Ishikawa (cell line): Measurements from ENCODE around the gene GPX7.

Experiments
- CEBPB ChIP-seq: IDR thresholded peaks from 2 replicates; pipeline ENCODE4 v1.6.1; 2012
- CREB1 ChIP-seq: IDR thresholded peaks from 2 replicates; pipeline ENCODE4 v1.6.1; 2012; ENCODE audit warnings: low read depth
- EGR1 ChIP-seq: IDR thresholded peaks from 2 replicates; pipeline ENCODE4 v1.6.1; 2012
- EP300 ChIP-seq: IDR thresholded peaks from 2 replicates; pipeline ENCODE4 v1.6.1; 2012; ENCODE audit warnings: borderline replicate concordance
- FOXM1 ChIP-seq: IDR thresholded peaks from 2 replicates; pipeline ENCODE4 v1.6.1; 2012; ENCODE audit warnings: low read depth, borderline replicate concordance
- NFIC ChIP-seq: IDR thresholded peaks from 2 replicates; pipeline ENCODE4 v1.6.1; 2012
- RAD21 ChIP-seq: IDR thresholded peaks from 2 replicates; pipeline ENCODE4 v1.6.1; 2012; ENCODE audit warnings: low read depth
- TAF1 ChIP-seq: IDR thresholded peaks from 2 replicates; pipeline ENCODE4 v1.6.1; 2012; ENCODE audit warnings: low read depth, mild to moderate bottlenecking
- TCF12 ChIP-seq: IDR thresholded peaks from 2 replicates; pipeline ENCODE4 v1.6.1; 2012; ENCODE audit warnings: low read depth
- TEAD4 ChIP-seq: IDR thresholded peaks from 2 replicates; pipeline ENCODE4 v1.6.1; 2012
- YY1 ChIP-seq: IDR thresholded peaks from 2 replicates; pipeline ENCODE4 v1.6.1; 2012; ENCODE audit warnings: low read depth
- ZBTB7A ChIP-seq: IDR thresholded peaks from 2 replicates; pipeline ENCODE4 v1.6.1; 2012; ENCODE audit warnings: low read depth
- TF ChIP-seq, protein P1 (sequence below): IDR thresholded peaks from 2 replicates; pipeline ENCODE4 v1.6.1; 2012
- TF ChIP-seq, protein P2 (sequence below): IDR thresholded peaks from 2 replicates; pipeline ENCODE4 v1.6.1; 2012
- TF ChIP-seq, protein P3 (sequence below): IDR thresholded peaks from 2 replicates; pipeline ENCODE4 v1.6.1; 2012; ENCODE audit warnings: low read depth, mild to moderate bottlenecking

The GPX7 gene

DNA sequence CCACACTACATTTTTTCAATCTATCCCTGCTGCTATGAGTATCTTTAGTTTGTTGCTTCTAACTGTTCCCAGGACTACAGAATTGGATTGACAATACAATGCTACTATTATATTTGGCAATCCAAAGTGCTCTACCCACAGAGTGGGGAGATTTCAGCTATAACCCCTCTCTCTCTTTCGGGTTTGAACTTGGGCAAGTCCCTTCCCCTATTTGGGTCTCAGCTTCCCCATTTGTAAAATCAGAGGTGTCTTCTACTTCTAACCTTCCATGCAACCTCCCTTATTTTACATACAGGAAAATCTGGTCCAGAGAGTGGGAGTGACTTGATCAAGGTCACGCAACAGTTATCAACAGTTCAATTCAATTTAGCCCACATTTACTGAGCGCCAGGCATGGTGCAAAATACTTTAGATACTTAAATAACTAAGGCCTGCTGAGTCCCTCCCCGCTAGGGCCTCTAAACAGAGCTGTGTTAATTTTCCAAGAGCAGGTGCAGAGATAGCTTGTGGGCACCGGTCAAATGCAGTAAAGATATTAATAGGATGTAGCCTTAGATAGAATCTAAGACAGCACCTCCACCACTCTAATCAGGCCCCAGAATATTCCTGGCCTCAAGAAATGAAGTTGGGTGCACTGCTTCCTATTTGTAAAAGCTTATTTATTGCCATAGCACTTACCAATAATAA lies 9.4 kb upstream of the GPX7 start:
- TF ChIP-seq, protein P1, sequence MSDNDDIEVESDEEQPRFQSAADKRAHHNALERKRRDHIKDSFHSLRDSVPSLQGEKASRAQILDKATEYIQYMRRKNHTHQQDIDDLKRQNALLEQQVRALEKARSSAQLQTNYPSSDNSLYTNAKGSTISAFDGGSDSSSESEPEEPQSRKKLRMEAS = no peak
- TF ChIP-seq, protein P2, sequence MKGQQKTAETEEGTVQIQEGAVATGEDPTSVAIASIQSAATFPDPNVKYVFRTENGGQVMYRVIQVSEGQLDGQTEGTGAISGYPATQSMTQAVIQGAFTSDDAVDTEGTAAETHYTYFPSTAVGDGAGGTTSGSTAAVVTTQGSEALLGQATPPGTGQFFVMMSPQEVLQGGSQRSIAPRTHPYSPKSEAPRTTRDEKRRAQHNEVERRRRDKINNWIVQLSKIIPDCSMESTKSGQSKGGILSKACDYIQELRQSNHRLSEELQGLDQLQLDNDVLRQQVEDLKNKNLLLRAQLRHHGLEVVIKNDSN = no peak
- no peak for TF ChIP-seq YY1
- TF ChIP-seq FOXM1 = no peak
- TF ChIP-seq NFIC = no peak
- TF ChIP-seq CEBPB = no peak
- no peak for TF ChIP-seq ZBTB7A
- TF ChIP-seq EP300 = no peak
- no peak for TF ChIP-seq TEAD4
- TF ChIP-seq TAF1 = no peak
- TF ChIP-seq, protein P3, sequence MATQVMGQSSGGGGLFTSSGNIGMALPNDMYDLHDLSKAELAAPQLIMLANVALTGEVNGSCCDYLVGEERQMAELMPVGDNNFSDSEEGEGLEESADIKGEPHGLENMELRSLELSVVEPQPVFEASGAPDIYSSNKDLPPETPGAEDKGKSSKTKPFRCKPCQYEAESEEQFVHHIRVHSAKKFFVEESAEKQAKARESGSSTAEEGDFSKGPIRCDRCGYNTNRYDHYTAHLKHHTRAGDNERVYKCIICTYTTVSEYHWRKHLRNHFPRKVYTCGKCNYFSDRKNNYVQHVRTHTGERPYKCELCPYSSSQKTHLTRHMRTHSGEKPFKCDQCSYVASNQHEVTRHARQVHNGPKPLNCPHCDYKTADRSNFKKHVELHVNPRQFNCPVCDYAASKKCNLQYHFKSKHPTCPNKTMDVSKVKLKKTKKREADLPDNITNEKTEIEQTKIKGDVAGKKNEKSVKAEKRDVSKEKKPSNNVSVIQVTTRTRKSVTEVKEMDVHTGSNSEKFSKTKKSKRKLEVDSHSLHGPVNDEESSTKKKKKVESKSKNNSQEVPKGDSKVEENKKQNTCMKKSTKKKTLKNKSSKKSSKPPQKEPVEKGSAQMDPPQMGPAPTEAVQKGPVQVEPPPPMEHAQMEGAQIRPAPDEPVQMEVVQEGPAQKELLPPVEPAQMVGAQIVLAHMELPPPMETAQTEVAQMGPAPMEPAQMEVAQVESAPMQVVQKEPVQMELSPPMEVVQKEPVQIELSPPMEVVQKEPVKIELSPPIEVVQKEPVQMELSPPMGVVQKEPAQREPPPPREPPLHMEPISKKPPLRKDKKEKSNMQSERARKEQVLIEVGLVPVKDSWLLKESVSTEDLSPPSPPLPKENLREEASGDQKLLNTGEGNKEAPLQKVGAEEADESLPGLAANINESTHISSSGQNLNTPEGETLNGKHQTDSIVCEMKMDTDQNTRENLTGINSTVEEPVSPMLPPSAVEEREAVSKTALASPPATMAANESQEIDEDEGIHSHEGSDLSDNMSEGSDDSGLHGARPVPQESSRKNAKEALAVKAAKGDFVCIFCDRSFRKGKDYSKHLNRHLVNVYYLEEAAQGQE = no peak

GRCh38 chr1:52593495-52593894 lies 8.7 kb upstream of the GPX7 start:
- TF ChIP-seq, protein P1 = no peak
- TF ChIP-seq TAF1 = no peak

GRCh38 chr1:52595061-52595460 lies 7.1 kb upstream of the GPX7 start:
- TF ChIP-seq CEBPB = no peak
- no peak for TF ChIP-seq ZBTB7A
- TF ChIP-seq, protein P2 = no peak
- TF ChIP-seq TCF12 = no peak
- no peak for TF ChIP-seq TAF1
- TF ChIP-seq EGR1 = no peak
- TF ChIP-seq, protein P1 = no peak
- TF ChIP-seq, protein P3 = no peak
- TF ChIP-seq EP300 = no peak
- TF ChIP-seq NFIC = no peak
- no peak for TF ChIP-seq YY1
- TF ChIP-seq FOXM1 = no peak
- no peak for TF ChIP-seq TEAD4
- no peak for TF ChIP-seq CREB1
- no peak for TF ChIP-seq RAD21

DNA sequence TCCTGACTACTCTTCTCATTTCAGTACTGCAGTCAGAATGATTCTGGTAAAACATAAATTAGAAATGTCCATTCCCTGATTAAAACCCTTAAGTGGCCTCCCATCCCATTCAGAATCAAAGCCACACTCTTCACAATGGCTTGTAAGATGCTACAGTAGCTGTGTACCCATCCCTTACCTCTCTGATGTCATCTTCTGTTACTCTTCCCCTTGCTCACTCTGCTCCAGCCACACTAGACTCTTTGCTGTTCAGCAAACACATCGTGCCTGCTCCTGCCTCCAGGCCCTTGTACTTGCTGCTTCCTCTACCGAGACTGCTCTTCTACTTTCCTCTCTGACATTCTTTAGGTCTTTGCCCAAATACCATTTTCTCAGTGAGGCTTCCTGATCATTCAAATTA lies 4.3 kb upstream of the GPX7 start:
- TF ChIP-seq, protein P1 = no peak
- TF ChIP-seq RAD21 (no peak), FOXM1 (no peak), CREB1 (no peak), EP300 (no peak), TCF12 (no peak), TEAD4 (no peak), ZBTB7A (no peak), YY1 (no peak), EGR1 (no peak)

- no peak for TF ChIP-seq YY1
- no peak for TF ChIP-seq TCF12
- TF ChIP-seq, protein P2 = no peak
- TF ChIP-seq TAF1 = no peak
- no peak for TF ChIP-seq ZBTB7A
- no peak for TF ChIP-seq FOXM1
- no peak for TF ChIP-seq EP300
- no peak for TF ChIP-seq NFIC
- TF ChIP-seq CEBPB = no peak
- no peak for TF ChIP-seq RAD21
- TF ChIP-seq EGR1 = no peak
- TF ChIP-seq, protein P3 = no peak
Measured at GRCh38 chr1:52598729-52599128, 3.4 kb upstream of the GPX7 start.
